H9 (cell line): ENCODE measurements around the gene SH3GLB2. TPM values are rescaled to one million over a fixed set of nuclear protein-coding genes. Genes with fewer than 3 reads are reported as not detected.

Experiments used
- DNase-seq: peaks from one replicate; pipeline ENCODE4 v3.0.0-alpha.2; 2017
- H2AFZ ChIP-seq: one replicate; pipeline ENCODE4 v1.6.1; 2013; ENCODE audit warnings: mild to moderate bottlenecking, low read length, control low read depth, moderate library complexity
- H2AK5ac ChIP-seq: 2 replicates; pipeline ENCODE4 v1.6.1; 2013; ENCODE audit warnings: low read length, control low read depth, mixed read lengths; ENCODE audit not compliant: insufficient read length
- H2BK120ac ChIP-seq: one replicate; pipeline ENCODE4 v1.6.1; 2013; ENCODE audit warnings: low read depth, mild to moderate bottlenecking, low read length, control low read depth, inconsistent platforms; ENCODE audit not compliant: poor library complexity, severe bottlenecking
- H2BK12ac ChIP-seq: 2 replicates; pipeline ENCODE4 v1.6.1; 2013; ENCODE audit warnings: low read length, control low read depth, mixed read lengths, low read depth; ENCODE audit not compliant: insufficient read length
- H2BK15ac ChIP-seq: 2 replicates; pipeline ENCODE4 v1.6.1; 2013; ENCODE audit warnings: low read depth, low read length, control low read depth
- H2BK20ac ChIP-seq: one replicate; pipeline ENCODE4 v1.6.1; 2013; ENCODE audit warnings: low read depth, mild to moderate bottlenecking, low read length, control low read depth, inconsistent platforms; ENCODE audit not compliant: poor library complexity, severe bottlenecking
- H2BK5ac ChIP-seq: 2 replicates; pipeline ENCODE4 v1.6.1; 2013; ENCODE audit warnings: low read length, control low read depth, mixed read lengths; ENCODE audit not compliant: insufficient read length
- H3K14ac ChIP-seq: 2 replicates; pipeline ENCODE4 v1.6.1; 2013; ENCODE audit warnings: low read length, control low read depth; ENCODE audit not compliant: insufficient read depth
- H3K18ac ChIP-seq: 2 replicates; pipeline ENCODE4 v1.6.1; 2013; ENCODE audit warnings: low read depth, mild to moderate bottlenecking, mixed read lengths, low read length, control low read depth; ENCODE audit not compliant: insufficient read length
- H3K23ac ChIP-seq: 2 replicates; pipeline ENCODE4 v1.6.1; 2013; ENCODE audit warnings: low read length, control low read depth, mixed read lengths, low read depth; ENCODE audit not compliant: insufficient read length
- H3K23me2 ChIP-seq: 2 replicates; pipeline ENCODE4 v1.6.1; 2013; ENCODE audit warnings: low read depth, mild to moderate bottlenecking, mixed read lengths, low read length, control low read depth; ENCODE audit not compliant: insufficient read length, poor library complexity, severe bottlenecking
- H3K27ac ChIP-seq: 2 replicates; pipeline ENCODE4 v1.5.1; 2013; ENCODE audit warnings: low read length, control low read depth, mixed read lengths, low read depth; ENCODE audit not compliant: insufficient read length
- H3K27me3 ChIP-seq: 2 replicates; pipeline ENCODE4 v1.6.1; 2013; ENCODE audit warnings: low read length, control low read depth, inconsistent platforms; ENCODE audit not compliant: insufficient read depth
- H3K4ac ChIP-seq: 2 replicates; pipeline ENCODE4 v1.6.1; 2013; ENCODE audit warnings: low read depth, mild to moderate bottlenecking, control low read depth, inconsistent platforms, low read length, moderate library complexity
- H3K4me1 ChIP-seq: 2 replicates; pipeline ENCODE4 v1.6.1; 2013; ENCODE audit warnings: low read length, control low read depth, inconsistent platforms; ENCODE audit not compliant: insufficient read depth
- H3K4me2 ChIP-seq: 2 replicates; pipeline ENCODE4 v1.6.1; 2013; ENCODE audit warnings: low read length, control low read depth, mixed read lengths; ENCODE audit not compliant: insufficient read length, insufficient read depth
- H3K56ac ChIP-seq: 2 replicates; pipeline ENCODE4 v1.6.1; 2013; ENCODE audit warnings: low read depth, mild to moderate bottlenecking, mixed read lengths, low read length, control low read depth; ENCODE audit not compliant: insufficient read length
- H3K79me1 ChIP-seq: 2 replicates; pipeline ENCODE4 v1.6.1; 2013; ENCODE audit warnings: low read depth, mild to moderate bottlenecking, moderate library complexity, low read length, control low read depth, inconsistent platforms; ENCODE audit not compliant: insufficient read depth, poor library complexity, severe bottlenecking
- H3K79me2 ChIP-seq: 2 replicates; pipeline ENCODE4 v1.6.1; 2013; ENCODE audit warnings: low read length, control low read depth, inconsistent platforms; ENCODE audit not compliant: insufficient read depth
- H3K9ac ChIP-seq: 2 replicates; pipeline ENCODE4 v1.6.1; 2013; ENCODE audit warnings: low read length, control low read depth, mixed read lengths; ENCODE audit not compliant: insufficient read length; ENCODE audit errors: extremely low read depth
- H3K9me3 ChIP-seq: one replicate; pipeline ENCODE4 v1.6.1; 2013; ENCODE audit warnings: low read depth, low read length, inconsistent platforms; ENCODE audit not compliant: control insufficient read depth
- H3T11ph ChIP-seq: one replicate; pipeline ENCODE4 v1.6.1; 2013; ENCODE audit warnings: mild to moderate bottlenecking, low read length, control low read depth, inconsistent platforms
- H4K20me1 ChIP-seq: one replicate; pipeline ENCODE4 v1.6.1; 2013; ENCODE audit not compliant: control insufficient read depth, insufficient read length, insufficient read depth
- H4K5ac ChIP-seq: 2 replicates; pipeline ENCODE4 v1.6.1; 2013; ENCODE audit warnings: low read depth, mild to moderate bottlenecking, mixed read lengths, low read length, control low read depth; ENCODE audit not compliant: insufficient read length
- H4K8ac ChIP-seq: replicated peaks from 2 replicates; pipeline ENCODE4 v1.6.1; 2013; ENCODE audit warnings: low read length, control low read depth, mixed read lengths, low read depth; ENCODE audit not compliant: insufficient read length
- H4K91ac ChIP-seq: 2 replicates; pipeline ENCODE4 v1.6.1; 2013; ENCODE audit warnings: low read depth, mild to moderate bottlenecking, moderate library complexity, mixed read lengths, low read length, control low read depth; ENCODE audit not compliant: insufficient read length
- H3K27ac Mint-ChIP-seq, 3 experiments: 2 replicates in 2 of 3; 3 replicates in 1 of 3; pipeline ENCODE4 v1.8.0; 2020 to 2021; ENCODE audit warnings: mixed read lengths in 3 of 3, mild to moderate bottlenecking in 1 of 3, moderate library complexity in 1 of 3
- H3K27me3 Mint-ChIP-seq: 2 replicates; pipeline ENCODE4 v1.8.0; 2021; ENCODE audit warnings: low read depth, mild to moderate bottlenecking, moderate library complexity, mixed read lengths
- H3K36me3 Mint-ChIP-seq, 3 experiments: 2 replicates in 2 of 3; 3 replicates in 1 of 3; pipeline ENCODE4 v1.8.0; 2020 to 2021; ENCODE audit warnings: low read depth in 3 of 3, mixed read lengths in 3 of 3; ENCODE audit not compliant: insufficient read depth in 1 of 3
- H3K4me1 Mint-ChIP-seq, 2 experiments: 2 replicates each; pipeline ENCODE4 v1.8.0; 2020; ENCODE audit warnings: mixed read lengths in 2 of 2
- H3K4me3 Mint-ChIP-seq, 2 experiments: 2 replicates in 1 of 2; 3 replicates in 1 of 2; pipeline ENCODE4 v1.8.0; 2020 to 2021; ENCODE audit warnings: mild to moderate bottlenecking in 2 of 2, mixed read lengths in 2 of 2, moderate library complexity in 1 of 2
- H3K9me3 Mint-ChIP-seq, 2 experiments: 2 replicates in 1 of 2; 3 replicates in 1 of 2; pipeline ENCODE4 v1.8.0; 2020; ENCODE audit warnings: mild to moderate bottlenecking in 2 of 2, mixed read lengths in 2 of 2, moderate library complexity in 1 of 2
- WGBS: extraction: QIAGEN DNeasy Blood & Tissue Kit; methylation state at CpG from one replicate; pipeline ENCODE4 v1.1.7; 2013; ENCODE audit warnings: missing lambda C conversion rate, low lambda C conversion rate, mixed read lengths; ENCODE audit not compliant: insufficient read length; ENCODE audit errors: extremely low coverage; 5-methylcytosine and 5-hydroxymethylcytosine counted together
- total RNA-seq: library from RNA; stranded (reverse); gene quantifications from 2 replicates; pipeline ENCODE4 v1.2.1, GENCODE V29; 2021
- TF ChIP-seq, protein P1 (sequence below): fragments of 200-600 bp; sonication (generic); conservative IDR thresholded peaks from 3 replicates; pipeline ENCODE4 v1.8.0; 2021; ENCODE audit warnings: antibody characterized with exemption, mild to moderate bottlenecking

The SH3GLB2 gene
- total RNA-seq, 1 experiment from 2014 or later = 69.5 TPM

DNA sequence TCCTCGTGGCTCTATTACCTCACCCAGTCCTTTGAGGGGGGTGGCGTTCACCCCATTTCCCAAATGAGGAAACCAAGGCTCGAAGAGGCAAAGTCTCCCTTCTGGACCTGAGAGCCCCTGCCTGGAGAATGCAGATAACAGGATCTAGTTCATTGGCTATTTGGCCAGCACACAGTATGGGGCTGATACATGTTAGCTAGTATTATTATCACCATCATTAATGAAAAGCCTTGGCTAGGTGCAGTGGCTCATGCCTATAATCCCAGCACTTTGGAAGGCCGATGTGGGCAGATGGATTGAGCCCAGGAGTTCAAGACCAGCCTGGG lies 4.3 kb downstream of the SH3GLB2 start:
- Histone ChIP-seq H3K27me3 (no peaks in the 10 kb centered on the region), H2AK5ac (no peak overlapping the region), H4K91ac (no peak overlapping the region), H2BK12ac (no peak overlapping the region), H3K56ac (no peak overlapping the region), H2BK20ac (no peak overlapping the region), H3K4ac (no peak overlapping the region), H3K4me1 (no peaks in the 10 kb centered on the region; the same call in 1 of the 2 replicates), H2AFZ (no peak overlapping the region), H3K79me2 (peaks cover 2% of the 10 kb centered on the region; the same call in 1 of the 2 replicates), H4K8ac (no peak overlapping the region), H3K9me3 (no peaks in the 10 kb centered on the region), H4K5ac (no peak overlapping the region), H3K23ac (no peak overlapping the region), H2BK15ac (no peak overlapping the region), H3K23me2 (peaks cover 10% of the 10 kb centered on the region), H2BK5ac (no peak overlapping the region), H3K4me2 (no peak overlapping the region), H3K14ac (no peak overlapping the region; the same call in 1 of the 2 replicates), H4K20me1 (no peaks in the 10 kb centered on the region), H3K27ac (no peak overlapping the region), H3K9ac (no peak overlapping the region), H3T11ph (no peak overlapping the region), H2BK120ac (no peak overlapping the region), H3K18ac (no peak overlapping the region), H3K79me1 (peaks cover 12% of the 10 kb centered on the region)
- TF ChIP-seq, protein P1, sequence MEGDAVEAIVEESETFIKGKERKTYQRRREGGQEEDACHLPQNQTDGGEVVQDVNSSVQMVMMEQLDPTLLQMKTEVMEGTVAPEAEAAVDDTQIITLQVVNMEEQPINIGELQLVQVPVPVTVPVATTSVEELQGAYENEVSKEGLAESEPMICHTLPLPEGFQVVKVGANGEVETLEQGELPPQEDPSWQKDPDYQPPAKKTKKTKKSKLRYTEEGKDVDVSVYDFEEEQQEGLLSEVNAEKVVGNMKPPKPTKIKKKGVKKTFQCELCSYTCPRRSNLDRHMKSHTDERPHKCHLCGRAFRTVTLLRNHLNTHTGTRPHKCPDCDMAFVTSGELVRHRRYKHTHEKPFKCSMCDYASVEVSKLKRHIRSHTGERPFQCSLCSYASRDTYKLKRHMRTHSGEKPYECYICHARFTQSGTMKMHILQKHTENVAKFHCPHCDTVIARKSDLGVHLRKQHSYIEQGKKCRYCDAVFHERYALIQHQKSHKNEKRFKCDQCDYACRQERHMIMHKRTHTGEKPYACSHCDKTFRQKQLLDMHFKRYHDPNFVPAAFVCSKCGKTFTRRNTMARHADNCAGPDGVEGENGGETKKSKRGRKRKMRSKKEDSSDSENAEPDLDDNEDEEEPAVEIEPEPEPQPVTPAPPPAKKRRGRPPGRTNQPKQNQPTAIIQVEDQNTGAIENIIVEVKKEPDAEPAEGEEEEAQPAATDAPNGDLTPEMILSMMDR = no peak
- H3K27ac Mint-ChIP-seq = peak overlapping the region in 1 of 3 experiments; percentile 66; a peak in 2 of 7 replicates
- no peaks in the 10 kb centered on the region; the same call in 1 of the 2 replicates for H3K27me3 Mint-ChIP-seq
- peaks cover 3 to 14% (median 8%) of the 10 kb centered on the region in 3 experiments; a peak in 6 of 7 replicates for H3K36me3 Mint-ChIP-seq
- no peaks in the 10 kb centered on the region for H3K9me3 Mint-ChIP-seq
- H3K4me3 Mint-ChIP-seq = no peak overlapping the region
- no CpG with 5 or more reads among the region's 4 CpGs for WGBS
- peaks cover 9 to 38% of the 10 kb centered on the region in 2 experiments for H3K4me1 Mint-ChIP-seq
- DNase-seq = no peak
